ENCODE data around the gene BCDIN3D.

The BCDIN3D gene

DNA sequence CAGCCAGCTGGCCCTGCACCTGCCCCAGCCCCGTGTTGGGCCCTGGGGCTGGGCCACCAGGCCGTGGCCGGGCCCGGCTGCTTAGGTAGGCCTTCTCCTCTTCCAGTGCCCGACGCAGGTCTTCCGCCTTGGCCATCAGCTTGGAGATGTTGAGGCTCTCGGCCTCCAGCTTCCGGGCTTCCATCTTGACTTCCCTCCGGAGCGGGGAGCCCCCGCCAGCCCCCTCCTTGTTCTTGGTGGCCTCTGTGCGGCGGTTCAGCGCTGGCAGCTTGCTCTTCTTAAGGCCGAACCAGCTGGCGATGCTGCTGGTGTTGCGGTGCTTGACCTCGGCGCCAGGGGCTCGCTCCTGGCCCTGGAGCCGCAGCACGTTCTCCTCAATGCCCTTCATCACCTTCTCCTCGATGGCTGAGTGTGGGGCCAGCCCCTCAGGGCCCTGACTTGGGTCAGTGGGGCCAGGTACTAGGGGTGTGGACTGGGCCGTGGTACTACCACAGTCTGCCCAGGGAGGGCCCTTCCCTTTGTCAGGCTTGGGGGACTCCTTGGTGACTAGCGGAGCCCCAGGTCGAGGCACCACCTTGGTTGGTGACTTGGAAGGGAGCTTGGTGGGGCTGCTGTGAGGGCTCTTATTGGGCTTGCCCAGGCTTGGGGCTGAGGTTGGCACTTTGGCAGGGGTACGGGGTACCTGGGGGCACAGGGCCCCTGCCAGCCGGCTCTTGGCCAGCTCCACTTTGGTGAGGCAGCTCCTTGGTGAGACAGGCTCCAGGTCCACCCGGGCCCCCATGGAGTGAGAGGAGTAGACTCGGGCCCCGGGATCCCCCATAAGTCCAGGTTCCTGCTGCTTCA is 47.9 kb downstream of the BCDIN3D start:
- DNase-seq, result no peak

DNA sequence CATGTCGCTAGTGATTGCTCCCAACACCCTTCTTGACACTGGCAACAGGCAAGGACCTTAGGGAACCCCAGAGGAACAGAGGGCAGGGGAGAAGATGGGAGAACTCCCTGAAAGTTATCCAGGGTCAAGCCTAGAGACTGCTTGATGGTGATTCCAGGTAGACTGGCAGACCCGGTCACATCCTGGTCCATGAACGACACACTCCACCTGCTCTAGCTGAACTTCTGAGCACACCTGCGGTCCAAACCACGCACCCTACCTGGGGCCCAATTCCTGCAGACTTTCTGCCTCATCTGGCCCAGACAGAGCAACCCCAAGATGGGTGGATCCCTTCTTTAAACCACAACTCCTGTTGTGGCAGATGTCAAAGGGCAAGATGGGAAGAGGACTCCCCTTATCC is 48.9 kb downstream of the BCDIN3D start:
- no peak for DNase-seq

DNA sequence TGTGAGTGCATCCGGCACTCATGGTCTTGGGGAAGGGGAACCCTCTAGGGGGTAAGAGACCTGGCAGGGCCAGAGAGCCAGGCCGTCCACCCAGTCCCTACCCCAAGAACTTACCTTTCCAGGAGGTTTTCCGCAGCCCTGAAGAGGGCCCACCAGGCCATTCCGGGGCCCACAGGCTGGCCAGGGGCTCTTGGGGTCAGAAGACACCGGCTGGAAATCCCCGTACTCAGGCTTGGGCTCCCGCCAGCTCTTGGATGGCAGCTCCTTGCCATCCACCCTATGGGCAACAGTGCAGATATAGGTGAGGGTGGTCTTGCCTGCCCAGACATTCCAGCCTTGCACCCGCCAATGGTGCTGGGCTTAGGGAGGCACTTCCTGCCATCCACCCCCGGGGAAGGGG is 49.3 kb downstream of the BCDIN3D start:
- DNase-seq, result no peak

DNA sequence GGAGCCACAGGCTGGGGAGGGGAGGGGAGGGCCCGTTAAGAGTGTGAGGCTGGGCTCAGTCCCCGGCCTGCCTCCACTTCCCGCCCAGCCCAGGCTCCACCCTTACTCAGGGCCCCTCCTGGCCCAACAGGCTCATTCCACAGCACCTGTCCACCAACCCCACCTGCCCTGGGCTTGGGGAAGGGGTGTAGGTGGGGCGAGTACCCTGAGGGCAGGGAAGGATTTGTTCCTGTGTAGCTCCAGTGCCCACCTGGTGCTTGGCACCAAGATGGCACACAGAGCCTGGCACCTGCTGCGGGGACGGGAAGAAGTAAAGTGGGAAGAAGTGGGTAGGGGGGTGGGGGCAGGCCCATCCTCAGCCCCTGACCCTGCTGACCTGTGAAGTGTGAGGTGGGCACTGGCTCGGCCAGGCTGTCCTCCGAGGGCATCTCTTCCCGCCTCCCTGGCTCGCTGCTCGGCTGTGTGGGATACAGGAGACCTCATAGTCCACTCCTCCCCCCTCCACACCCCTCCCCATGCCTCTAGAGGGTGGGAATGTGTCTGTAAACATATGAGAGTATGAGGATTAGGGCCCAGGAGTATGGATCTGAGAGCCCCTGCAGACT is 49.8 kb downstream of the BCDIN3D start:
- DNase-seq, result no peak

DNA sequence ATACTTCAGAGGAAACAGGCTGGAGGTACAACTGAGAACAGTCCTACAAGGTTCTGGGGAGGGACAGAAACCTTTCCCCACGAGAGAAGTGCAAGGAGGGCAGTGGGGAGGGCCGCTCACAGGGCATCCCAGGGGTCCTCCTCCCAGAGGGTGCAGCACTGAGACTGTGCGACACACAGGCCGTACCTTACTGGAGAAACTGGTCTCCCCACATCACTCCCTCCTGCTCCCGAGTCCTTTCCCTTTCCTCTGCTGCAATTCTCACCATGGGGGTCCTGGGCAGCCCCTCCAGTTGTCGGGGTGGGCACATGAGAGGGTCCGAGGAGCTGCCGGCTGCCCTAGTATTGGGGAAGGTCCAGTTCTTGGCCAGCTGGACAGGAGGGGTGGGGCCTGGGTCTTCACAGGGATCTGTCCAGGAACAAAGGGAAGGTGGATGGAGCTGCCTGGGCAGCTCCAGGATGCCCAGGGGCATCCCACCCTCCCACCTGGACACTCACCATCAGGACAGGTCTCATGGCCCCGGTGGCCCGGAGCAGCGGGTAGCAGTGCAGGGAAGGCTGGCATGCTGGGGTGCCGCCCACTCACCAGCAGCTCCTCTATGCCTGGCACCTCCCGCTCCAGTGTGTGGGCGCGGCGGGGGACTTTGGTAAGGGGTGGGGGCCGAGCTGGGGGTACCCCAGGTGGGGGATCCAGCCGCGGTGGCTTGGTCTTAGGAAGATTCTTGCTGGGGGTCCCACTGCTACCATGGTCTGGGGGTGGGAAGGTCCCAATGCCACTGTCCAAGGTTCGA is 50.5 kb downstream of the BCDIN3D start:
- DNase-seq, result no peak

DNA sequence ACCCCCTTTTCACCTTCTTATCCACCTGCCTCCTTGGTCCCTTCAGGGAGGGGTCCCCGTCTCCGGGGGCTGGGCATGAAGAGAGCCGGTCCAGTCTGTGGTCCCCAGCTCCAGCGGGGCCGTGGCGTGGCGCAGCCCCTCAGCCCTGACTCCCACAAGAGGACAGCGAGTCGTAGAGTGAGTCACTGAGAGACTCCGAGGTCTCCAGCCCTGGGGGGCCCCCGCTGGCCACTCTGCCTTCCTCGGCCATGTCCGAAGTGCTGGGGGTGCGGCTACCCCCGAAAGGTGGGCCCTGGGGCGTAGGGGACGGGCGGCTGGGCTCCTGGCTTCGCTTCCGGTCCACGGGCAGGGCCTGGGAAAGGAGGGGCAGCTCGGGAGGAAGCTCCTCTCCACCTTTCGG is 51.2 kb downstream of the BCDIN3D start:
- no peak for DNase-seq

DNA sequence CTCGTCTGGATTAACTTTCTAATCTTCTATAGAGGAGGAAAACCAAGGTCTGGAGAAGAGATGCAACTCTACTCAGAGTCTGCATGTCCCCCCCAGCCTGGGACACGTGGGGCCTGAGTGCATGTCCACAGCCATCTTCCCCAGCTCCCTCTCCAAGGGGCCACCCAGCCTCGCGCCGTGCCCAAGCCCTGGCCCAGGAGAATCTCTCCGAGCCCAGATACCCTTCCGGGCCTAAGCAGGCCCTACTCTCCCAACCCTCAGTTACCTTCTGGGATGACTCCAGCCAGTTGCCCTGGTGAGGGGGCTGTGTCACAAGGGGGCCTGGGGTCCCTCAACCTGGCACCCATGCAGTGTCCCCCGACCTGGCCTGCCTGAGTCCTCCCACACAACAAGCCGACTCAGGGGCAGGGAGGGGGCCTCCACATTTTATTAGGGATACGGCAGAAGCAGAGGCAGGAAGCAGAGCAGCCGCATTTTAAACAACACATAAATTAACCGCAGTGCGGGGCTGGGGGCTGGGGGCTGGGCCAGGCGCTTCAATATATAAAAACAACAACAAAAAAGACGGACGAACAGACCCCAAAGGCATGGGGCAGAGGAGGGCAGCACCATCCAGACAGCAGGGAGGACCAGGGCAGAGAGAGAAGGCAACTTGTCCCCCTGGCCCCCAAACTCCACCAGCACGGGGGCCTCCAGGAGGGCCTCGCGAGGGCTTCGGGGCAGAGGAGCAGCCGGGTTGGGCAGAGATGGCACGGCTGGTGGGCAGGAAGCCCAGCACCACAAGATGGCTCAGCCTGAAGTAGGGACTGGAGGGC is 52.0 kb downstream of the BCDIN3D start:
- DNase-seq, result no peak

DNA sequence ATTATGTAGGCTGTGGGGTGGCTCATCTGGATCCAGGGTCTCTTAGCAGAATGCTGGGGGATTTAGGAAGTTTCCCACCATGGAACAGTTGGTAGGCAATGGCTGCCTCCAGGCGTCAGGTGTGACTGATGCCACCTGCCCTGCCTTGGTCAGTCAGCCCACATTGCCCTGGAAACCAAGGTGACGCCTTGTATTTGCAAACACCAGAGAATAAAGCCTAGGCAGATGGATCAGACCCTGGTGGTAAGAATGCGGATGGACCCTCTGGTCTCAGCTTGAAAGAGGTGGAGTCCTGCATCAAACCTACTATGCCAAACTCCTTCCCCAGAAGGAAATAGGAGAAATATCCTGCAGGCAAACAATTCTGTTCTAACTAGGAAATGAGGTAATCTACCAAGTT is 52.9 kb downstream of the BCDIN3D start:
- DNase-seq, result no peak

DNA sequence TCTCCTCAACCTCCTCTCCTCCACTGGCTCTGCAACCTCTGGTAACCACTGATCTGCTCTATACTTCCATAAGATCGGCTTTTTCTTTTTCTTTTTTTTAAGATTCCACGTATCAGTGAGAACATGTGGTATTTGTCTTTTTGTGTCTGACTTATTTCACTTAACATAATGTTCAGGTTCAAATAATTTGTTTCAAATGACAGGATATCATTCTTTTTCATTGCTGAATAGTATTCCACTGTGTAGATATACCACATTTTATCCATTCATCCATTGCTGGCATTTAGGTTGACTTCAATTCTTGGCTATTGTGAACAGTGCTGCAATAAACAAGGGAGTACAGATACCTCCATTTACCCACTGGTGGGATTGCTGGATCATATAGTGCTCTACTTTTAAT is 55.2 kb downstream of the BCDIN3D start:
- no peak for DNase-seq
